HUDEP-2 (cell line): Measurements from ENCODE around the gene KCNMA1.

Source experiments
- DNase-seq, 76 experiments: peaks; one replicate each; lab custom pipeline; 2025; ENCODE audit not compliant: unreplicated experiment in 76 of 76; lab: John Stamatoyannopoulos, UW

KCNMA1 gene

GRCh38 chr10:77564731-77565589, 72.6 kb downstream of the KCNMA1 start:
- no peak for DNase-seq

- DNase-seq = no peak
These were observed 73.9 kb downstream of the KCNMA1 start for GRCh38 chr10:77563638-77564270.

- DNase-seq = no peak
These were observed 74.9 kb downstream of the KCNMA1 start for GRCh38 chr10:77562742-77563141.

GRCh38 chr10:77561991-77562390, 75.6 kb downstream of the KCNMA1 start:
- no peak for DNase-seq

- no peak for DNase-seq
These were observed 77.1 kb downstream of the KCNMA1 start for GRCh38 chr10:77560471-77560870.

- no peak for DNase-seq
These were observed 77.6 kb downstream of the KCNMA1 start for GRCh38 chr10:77560052-77560451.

- DNase-seq = no peak
These were observed 80.5 kb downstream of the KCNMA1 start for GRCh38 chr10:77556990-77557601.

GRCh38 chr10:77555591-77556212, 81.9 kb downstream of the KCNMA1 start:
- no peak for DNase-seq

GRCh38 chr10:77554996-77555397, 82.6 kb downstream of the KCNMA1 start:
- no peak for DNase-seq

GRCh38 chr10:77553966-77554365, 83.6 kb downstream of the KCNMA1 start:
- no peak for DNase-seq

- DNase-seq = no peak
These were observed 84.3 kb downstream of the KCNMA1 start for GRCh38 chr10:77553311-77553710.

- DNase-seq = no peak
These were observed 85.4 kb downstream of the KCNMA1 start for GRCh38 chr10:77552252-77552651.

- no peak for DNase-seq
These were observed 87.2 kb downstream of the KCNMA1 start for GRCh38 chr10:77550378-77550777.

GRCh38 chr10:77548671-77549070, 88.9 kb downstream of the KCNMA1 start:
- DNase-seq = no peak

- DNase-seq = no peak
These were observed 89.5 kb downstream of the KCNMA1 start for GRCh38 chr10:77548157-77548556.

- DNase-seq = no peak
These were observed 90.1 kb downstream of the KCNMA1 start for GRCh38 chr10:77547307-77548050.

GRCh38 chr10:77546042-77546441, 91.6 kb downstream of the KCNMA1 start:
- no peak for DNase-seq

- DNase-seq = no peak
These were observed 92.0 kb downstream of the KCNMA1 start for GRCh38 chr10:77545585-77545984.

GRCh38 chr10:77544617-77545016, 93.0 kb downstream of the KCNMA1 start:
- no peak for DNase-seq

- no peak for DNase-seq
These were observed 94.8 kb downstream of the KCNMA1 start for GRCh38 chr10:77542710-77543259.
